Measurements from ENCODE around the gene NME1. TPM values are rescaled to one million over a fixed set of nuclear protein-coding genes. Genes with fewer than 3 reads are reported as not detected.
A peak's percentile ranks its signal among the peaks of the same experiment; 100 is the strongest.

The NME1 gene
- total RNA-seq, 1 experiment from 2014 or later, result 220 TPM

- Histone ChIP-seq H4K5ac (ENCODE audit: insufficient read length, low read depth, low read length) (no peak overlapping the region), H3K14ac (ENCODE audit: insufficient read depth, low read length) (peak overlapping the region; percentile 37), H3K9me3 (ENCODE audit: control insufficient read depth, low read depth, low read length) (no peaks in the 10 kb centered on the region), H4K20me1 (ENCODE audit: control insufficient read depth, insufficient read depth, insufficient read length) (no peaks in the 10 kb centered on the region), H2BK120ac (ENCODE audit: low read depth, low read length, poor library complexity, severe bottlenecking) (no peak overlapping the region), H3K27ac (ENCODE audit: insufficient read length, low read depth, low read length) (no peak overlapping the region), H2AK5ac (ENCODE audit: insufficient read length, low read length) (no peak overlapping the region), H2BK5ac (ENCODE audit: insufficient read length, low read length) (peak overlapping the region; percentile 4), H3K9ac (ENCODE audit: extremely low read depth, insufficient read length, low read length) (peak overlapping the region; percentile 80), H2BK20ac (ENCODE audit: low read depth, low read length, poor library complexity, severe bottlenecking) (no peak overlapping the region), H2BK12ac (ENCODE audit: insufficient read length, low read depth, low read length) (no peak overlapping the region), H2AFZ (ENCODE audit: low read length) (no peak overlapping the region), H3K56ac (ENCODE audit: insufficient read length, low read depth, low read length) (no peak overlapping the region), H3K18ac (ENCODE audit: insufficient read length, low read depth, low read length) (peak overlapping the region; percentile 36), H3K79me1 (ENCODE audit: insufficient read depth, low read depth, low read length, poor library complexity, severe bottlenecking) (no peaks in the 10 kb centered on the region), H3K4me2 (ENCODE audit: insufficient read depth, insufficient read length, low read length) (peak overlapping the region; percentile 71), H4K91ac (ENCODE audit: insufficient read length, low read depth, low read length) (no peak overlapping the region), H3K4me1 (ENCODE audit: insufficient read depth, low read length) (no peaks in the 10 kb centered on the region), H3K23me2 (ENCODE audit: insufficient read length, low read depth, low read length, poor library complexity, severe bottlenecking) (peaks cover 13% of the 10 kb centered on the region), H3K4ac (ENCODE audit: low read depth, low read length) (no peak overlapping the region), H4K8ac (replicated peaks; ENCODE audit: insufficient read length, low read depth, low read length) (no peak overlapping the region), H3K79me2 (ENCODE audit: insufficient read depth, low read length) (peaks cover 13% of the 10 kb centered on the region), H3K27me3 (ENCODE audit: insufficient read depth, low read length) (no peaks in the 10 kb centered on the region), H2BK15ac (ENCODE audit: low read depth, low read length) (no peak overlapping the region), H3K23ac (ENCODE audit: insufficient read length, low read depth, low read length) (no peak overlapping the region), H3T11ph (ENCODE audit: low read length) (no peak overlapping the region)
- TF ChIP-seq CTCF (conservative IDR thresholded peaks at IDR 0.05), result no peak
- peak overlapping the region; percentile 93 to 98 (median 97) for H3K27ac Mint-ChIP-seq
- H3K4me1 Mint-ChIP-seq, result peaks cover 25% of the 10 kb centered on the region in 2 experiments
- H3K4me3 Mint-ChIP-seq, result peak overlapping the region; percentile 95 to 99
- DNase-seq, result no peak
- WGBS (ENCODE audit: extremely low coverage, insufficient read length, low lambda C conversion rate), result no CpG with 5 or more reads among the region's 42 CpGs
- H3K27me3 Mint-ChIP-seq (ENCODE audit: low read depth), result no peaks in the 10 kb centered on the region
- H3K9me3 Mint-ChIP-seq, result no peaks in the 10 kb centered on the region
- H3K36me3 Mint-ChIP-seq (ENCODE audit: insufficient read depth in 1 of 3, low read depth in 3 of 3), result no peaks in the 10 kb centered on the region
Measured at GRCh38 chr17:51120357-51120738, 33.0 kb upstream of the NME1 start.

All from H9 (cell line).